ENCODE measurements around the gene RIMS4. TPM values are rescaled to one million over a fixed set of nuclear protein-coding genes. Genes with fewer than 3 reads are reported as not detected.
A peak's percentile ranks its signal among the peaks of the same experiment; 100 is the strongest.

The RIMS4 gene
- total RNA-seq, 4 donors from 2014 or later, result 1.2 to 2.6 (median 1.9) TPM

- no peaks in the 10 kb centered on the region for H3K4me1 ChIP-seq
- intact Hi-C loops (cut with DNase I), result no loop called here
- no peaks in the 10 kb centered on the region for H3K36me3 ChIP-seq
Observed at GRCh38 chr20:44837946-44838345, 27.6 kb upstream of the RIMS4 start.

GRCh38 chr20:44836601-44837120, 26.3 kb upstream of the RIMS4 start:
- no peak for TF ChIP-seq POLR2A (IDR thresholded peaks at IDR 0.05; ENCODE audit: low read depth)
- no peak for TF ChIP-seq CTCF (IDR thresholded peaks at IDR 0.05)
- no peak for TF ChIP-seq EP300 (IDR thresholded peaks at IDR 0.05)
- TF ChIP-seq POLR2AphosphoS5 (IDR thresholded peaks at IDR 0.05), result no peak
- Histone ChIP-seq H3K4me1 (no peaks in the 10 kb centered on the region), H3K27ac (replicated peaks in 1 of 4) (no peak overlapping the region), H3K36me3 (no peaks in the 10 kb centered on the region), H3K4me3 (no peak overlapping the region), H3K27me3 (peaks cover 0 to 33% (median 0%) of the 10 kb centered on the region in 4 donors), H3K9me3 (peaks cover 0 to 4% (median 0%) of the 10 kb centered on the region in 4 donors)
- WGBS, result 96% methylated on average over 7 of the region's 12 CpGs
- intact Hi-C loops (cut with DNase I), result no loop called here
- DNase-seq (ENCODE audit: extremely low spot score), result peak; percentile 42

More at GRCh38 chr20:44837946-44838345, 27.6 kb upstream of the RIMS4 start:
- TF ChIP-seq EP300 (IDR thresholded peaks at IDR 0.05) (no peak), POLR2A (IDR thresholded peaks at IDR 0.05; ENCODE audit: low read depth) (no peak), CTCF (IDR thresholded peaks at IDR 0.05) (no peak), POLR2AphosphoS5 (IDR thresholded peaks at IDR 0.05) (no peak)
- Histone ChIP-seq H3K27ac (replicated peaks in 1 of 4) (no peak overlapping the region), H3K9me3 (peaks cover 0 to 4% (median 0%) of the 10 kb centered on the region in 4 donors), H3K27me3 (peaks cover 0 to 37% (median 0%) of the 10 kb centered on the region in 4 donors), H3K4me3 (no peak overlapping the region)
- 62% methylated on average over 3 of the region's 3 CpGs for WGBS
- peak; percentile 60 for DNase-seq (ENCODE audit: extremely low spot score)

- WGBS, result 63% methylated on average over 7 of the region's 7 CpGs
- intact Hi-C loops (cut with DNase I), result no loop called here
- DNase-seq (ENCODE audit: extremely low spot score), result peak; percentile 78
- Histone ChIP-seq H3K4me1 (no peaks in the 10 kb centered on the region), H3K36me3 (no peaks in the 10 kb centered on the region), H3K27me3 (peaks cover 0 to 31% (median 0%) of the 10 kb centered on the region in 4 donors), H3K27ac (replicated peaks in 1 of 4) (no peak overlapping the region), H3K4me3 (no peak overlapping the region), H3K9me3 (peaks cover 0 to 4% (median under 1%) of the 10 kb centered on the region in 4 donors)
- TF ChIP-seq POLR2AphosphoS5 (IDR thresholded peaks at IDR 0.05), result no peak
- TF ChIP-seq EP300 (IDR thresholded peaks at IDR 0.05), result no peak
- no peak for TF ChIP-seq POLR2A (IDR thresholded peaks at IDR 0.05; ENCODE audit: low read depth)
- TF ChIP-seq CTCF (IDR thresholded peaks at IDR 0.05), result no peak
Observed at GRCh38 chr20:44835661-44836221, 25.4 kb upstream of the RIMS4 start.

GRCh38 chr20:44835116-44835515, 24.8 kb upstream of the RIMS4 start:
- no peaks in the 10 kb centered on the region for H3K4me1 ChIP-seq
- H3K4me3 ChIP-seq, result no peak overlapping the region
- H3K36me3 ChIP-seq, result no peaks in the 10 kb centered on the region
- H3K27ac ChIP-seq (replicated peaks in 1 of 4), result no peak overlapping the region
- peak; percentile 60 for DNase-seq (ENCODE audit: extremely low spot score)
- WGBS, result 36% methylated on average over 1 of the region's 1 CpG
- H3K27me3 ChIP-seq, result peaks cover 0 to 31% (median 0%) of the 10 kb centered on the region in 4 donors
- TF ChIP-seq POLR2AphosphoS5 (IDR thresholded peaks at IDR 0.05) (no peak), CTCF (IDR thresholded peaks at IDR 0.05) (no peak)
- peaks cover 0 to 6% (median 4%) of the 10 kb centered on the region in 4 donors for H3K9me3 ChIP-seq
- intact Hi-C loops (cut with DNase I), result no loop called here
